MG63 (cell line): ENCODE data around the gene ZIC2. TPM values are rescaled to one million over a fixed set of nuclear protein-coding genes. Genes with fewer than 3 reads are reported as not detected.
"Not testable (repeated sequence)": the region's sequence is repeated elsewhere in the genome, so short reads cannot be mapped to it uniquely, and the experiment has no call there.

Experiments used
- DNase-seq: peaks from one replicate; pipeline ENCODE4 v3.0.0-alpha.2; 2020
- H3K27me3 ChIP-seq: fragments of 250-450 bp; sonication (Bioruptor Pico); 2 replicates; pipeline ENCODE4 v1.5.1; 2020; ENCODE audit warnings: mild to moderate bottlenecking, moderate library complexity
- H3K36me3 ChIP-seq: fragments of 250-450 bp; sonication (Bioruptor Pico); 2 replicates; pipeline ENCODE4 v1.5.1; 2020; ENCODE audit warnings: mild to moderate bottlenecking, moderate library complexity
- H3K4me3 ChIP-seq: fragments of 250-450 bp; sonication (Bioruptor Pico); 2 replicates; pipeline ENCODE4 v1.5.1; 2020; ENCODE audit warnings: mild to moderate bottlenecking, moderate library complexity
- H3K9me3 ChIP-seq: fragments of 250-450 bp; sonication (Bioruptor Pico); 2 replicates; pipeline ENCODE4 v1.5.1; 2020; ENCODE audit warnings: mild to moderate bottlenecking, moderate library complexity
- total RNA-seq: library from RNA; depleted of rRNA; stranded (reverse); fragments of >200 nt; shearing (Covaris generic); gene quantifications from 2 replicates; pipeline ENCODE4 v1.2.3, GENCODE V29; 2014; ENCODE audit warnings: low replicate concordance; rRNA removed

The ZIC2 gene
- total RNA-seq, 1 experiment from 2014 or later = 5.2 TPM

GRCh38 chr13:100014621-100015020, 33.0 kb downstream of the ZIC2 start:
- Histone ChIP-seq H3K9me3 (no peaks in the 10 kb centered on the region), H3K36me3 (no peaks in the 10 kb centered on the region), H3K27me3 (no peaks in the 10 kb centered on the region), H3K4me3 (no peak overlapping the region)
- no peak for DNase-seq

DNA sequence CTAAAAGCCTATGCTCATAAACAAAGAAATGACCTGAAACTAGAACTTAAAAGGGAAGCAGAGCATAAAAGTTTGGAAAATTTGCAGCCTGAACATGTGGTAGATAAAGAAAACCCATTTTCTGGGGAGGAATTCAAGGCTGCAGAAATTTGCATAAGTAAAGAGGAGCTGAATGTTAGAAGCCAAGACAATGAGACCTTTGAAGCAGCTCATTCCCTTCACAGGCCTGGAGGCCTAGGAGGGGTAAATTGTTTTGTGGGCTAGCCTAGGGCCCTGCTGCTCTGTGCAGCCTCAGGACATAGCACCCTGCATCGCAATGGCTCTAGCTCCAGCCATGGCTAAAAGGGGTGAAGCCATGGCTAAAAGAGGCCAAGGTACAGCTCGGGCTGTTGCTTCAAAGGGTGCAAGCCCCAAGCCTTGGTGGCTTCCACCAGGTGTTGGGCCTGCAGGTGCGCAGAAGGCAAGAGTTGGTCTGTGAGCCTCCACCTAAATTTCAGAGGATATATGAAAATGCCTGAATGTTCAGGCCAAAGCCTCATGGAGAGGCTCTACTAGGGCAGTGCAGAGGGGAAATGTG, 38.3 kb downstream of the ZIC2 start:
- Histone ChIP-seq H3K36me3 (no peaks in the 10 kb centered on the region), H3K9me3 (no peaks in the 10 kb centered on the region), H3K4me3 (no peak overlapping the region), H3K27me3 (no peaks in the 10 kb centered on the region)
- DNase-seq = no peak

DNA sequence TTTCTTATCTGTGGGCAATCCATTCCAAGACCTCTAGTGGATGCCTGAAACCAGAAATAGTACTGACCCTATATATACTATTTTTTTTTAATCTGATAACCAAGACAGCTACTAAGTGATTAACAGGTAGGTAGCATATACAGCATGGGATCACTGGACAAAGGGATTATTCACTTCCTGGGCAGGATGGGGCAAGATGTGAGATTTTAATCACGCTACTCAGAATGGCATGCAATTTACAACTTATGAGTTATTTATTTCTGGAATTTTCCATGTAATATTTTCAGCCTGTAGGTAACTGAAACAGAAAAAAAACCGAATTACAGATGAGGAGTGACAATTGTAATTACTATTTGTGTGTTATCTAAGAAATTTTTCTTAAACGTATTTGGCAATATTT, 41.2 kb downstream of the ZIC2 start:
- no peak for DNase-seq
- Histone ChIP-seq H3K4me3 (no peak overlapping the region), H3K9me3 (no peaks in the 10 kb centered on the region)

DNA sequence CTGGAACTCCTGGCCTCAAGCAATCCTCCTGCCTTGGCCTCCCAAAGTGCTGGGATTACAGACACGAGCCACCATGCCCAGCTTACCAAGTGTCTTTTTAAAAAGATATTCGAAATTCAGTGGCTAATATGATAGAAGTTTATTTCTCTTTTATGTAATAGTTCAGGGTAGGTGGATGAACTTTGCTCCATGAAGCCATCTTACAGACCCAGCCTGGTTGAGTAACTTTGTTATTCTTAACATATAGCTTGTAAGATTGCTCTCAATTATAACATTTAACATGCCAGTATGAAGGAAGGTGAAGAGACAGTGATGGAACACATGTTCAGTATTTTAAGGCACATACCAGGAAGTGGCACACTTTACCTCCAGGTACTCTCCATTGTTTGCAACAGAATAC, 42.4 kb downstream of the ZIC2 start:
- no peak for DNase-seq
- H3K36me3 ChIP-seq = no peaks in the 10 kb centered on the region
- H3K9me3 ChIP-seq = no peaks in the 10 kb centered on the region
- no peaks in the 10 kb centered on the region for H3K27me3 ChIP-seq
- no peak overlapping the region for H3K4me3 ChIP-seq

More for the DNA sequence above, 41.2 kb downstream of the ZIC2 start:
- Histone ChIP-seq H3K27me3 (no peaks in the 10 kb centered on the region), H3K36me3 (no peaks in the 10 kb centered on the region)

- H3K4me3 ChIP-seq = no peak overlapping the region
- H3K36me3 ChIP-seq = no peaks in the 10 kb centered on the region
- H3K27me3 ChIP-seq = no peaks in the 10 kb centered on the region
- DNase-seq = no peak
- H3K9me3 ChIP-seq = no peaks in the 10 kb centered on the region
These were observed 48.3 kb downstream of the ZIC2 start for GRCh38 chr13:100029933-100030332.

GRCh38 chr13:100032642-100033041, 51.1 kb downstream of the ZIC2 start:
- not testable (repeated sequence) for DNase-seq, H3K4me3 ChIP-seq, H3K9me3 ChIP-seq, H3K27me3 ChIP-seq, H3K36me3 ChIP-seq

- no peaks in the 10 kb centered on the region for H3K9me3 ChIP-seq
- H3K36me3 ChIP-seq = no peaks in the 10 kb centered on the region
- no peaks in the 10 kb centered on the region for H3K27me3 ChIP-seq
- H3K4me3 ChIP-seq = no peak overlapping the region
- DNase-seq = no peak
These were observed 54.4 kb downstream of the ZIC2 start for GRCh38 chr13:100035936-100036335.

Other genes starting within 250 kb of the ZIC2 start
- 1.8 and 2.9 TPM in 2 replicates for gene ZIC5, start 10.0 kb upstream of the ZIC2 start, total RNA-seq
- gene PCCA, start 107.3 kb downstream of the ZIC2 start, total RNA-seq = 3.1 and 14.2 TPM in 2 replicates